ENCODE results near the gene KRTAP20-2.

The KRTAP20-2 gene

GRCh38 chr21:30634906-30635305, at the start of gene KRTAP20-2:
Gene KRTAP20-2, plus strand, starts transcription at chr21:30635206. Its CDS starts 58 bp downstream, at chr21:30635264.
- H3K4me3 ChIP-seq (ENCODE audit: low read depth, low read length): no peak within 1 kb of the TSS
- no peak for TF ChIP-seq CTCF (conservative IDR thresholded peaks at IDR 0.05; ENCODE audit: low read depth, low read length)
- no peak for DNase-seq (ENCODE audit: low read depth)

- no peak within 1 kb of the TSS for H3K4me3 ChIP-seq (ENCODE audit: low read depth, low read length)
- no peak for TF ChIP-seq CTCF (conservative IDR thresholded peaks at IDR 0.05; ENCODE audit: low read depth, low read length)
- DNase-seq (ENCODE audit: low read depth): no peak
Measured at GRCh38 chr21:30590297-30590696, 44.7 kb upstream of the KRTAP20-2 start, which contains the start of gene KRTAP22-2. Gene KRTAP22-2, minus strand, starts transcription at chr21:30590397.

- no peak within 1 kb of the TSS for H3K4me3 ChIP-seq (ENCODE audit: low read depth, low read length)
- no peak for TF ChIP-seq CTCF (conservative IDR thresholded peaks at IDR 0.05; ENCODE audit: low read depth, low read length)
- no peak for DNase-seq (ENCODE audit: low read depth)
Measured at GRCh38 chr21:30592140-30592539, 42.9 kb upstream of the KRTAP20-2 start, which contains the start of gene KRTAP6-3. Gene KRTAP6-3, plus strand, starts transcription at chr21:30592440. Its CDS starts 6 bp downstream, at chr21:30592446.

- no peak within 1 kb of the TSS for H3K4me3 ChIP-seq (ENCODE audit: low read depth, low read length)
- no peak for TF ChIP-seq CTCF (conservative IDR thresholded peaks at IDR 0.05; ENCODE audit: low read depth, low read length)
- no peak for DNase-seq (ENCODE audit: low read depth)
Measured at GRCh38 chr21:30598802-30599201, 36.2 kb upstream of the KRTAP20-2 start, which contains the start of gene KRTAP6-2. Gene KRTAP6-2, minus strand, starts transcription at chr21:30598902. Its CDS starts 28 bp downstream, at chr21:30598874.

GRCh38 chr21:30600787-30601186, 34.2 kb upstream of the KRTAP20-2 start, which contains the start of gene KRTAP22-1:
Gene KRTAP22-1, plus strand, starts transcription at chr21:30601087.
- no peak within 1 kb of the TSS for H3K4me3 ChIP-seq (ENCODE audit: low read depth, low read length)
- no peak for DNase-seq (ENCODE audit: low read depth)
- no peak for TF ChIP-seq CTCF (conservative IDR thresholded peaks at IDR 0.05; ENCODE audit: low read depth, low read length)

GRCh38 chr21:30605968-30606367, 29.0 kb upstream of the KRTAP20-2 start:
- no peak for TF ChIP-seq CTCF (conservative IDR thresholded peaks at IDR 0.05; ENCODE audit: low read depth, low read length)

GRCh38 chr21:30612132-30612531, 22.9 kb upstream of the KRTAP20-2 start:
- TF ChIP-seq CTCF (conservative IDR thresholded peaks at IDR 0.05; ENCODE audit: low read depth, low read length): no peak
- no peak for DNase-seq (ENCODE audit: low read depth)
- H3K4me3 ChIP-seq (ENCODE audit: low read depth, low read length): no peak overlapping the region

More at GRCh38 chr21:30605968-30606367, 29.0 kb upstream of the KRTAP20-2 start:
- H3K4me3 ChIP-seq (ENCODE audit: low read depth, low read length): no peak overlapping the region
- DNase-seq (ENCODE audit: low read depth): no peak

Measured in choroid plexus epithelial cell (primary cell).